ENCODE results near the gene LRP2BP. TPM values are rescaled to one million over a fixed set of nuclear protein-coding genes. Genes with fewer than 3 reads are reported as not detected.
"Not testable (repeated sequence)": the region's sequence is repeated elsewhere in the genome, so short reads cannot be mapped to it uniquely, and the experiment has no call there.

LRP2BP gene
- polyA plus RNA-seq, 1 donor (not counting 4 experiments of a cell fraction or from before 2014, with no cell fraction given), result 0.22 TPM

DNA sequence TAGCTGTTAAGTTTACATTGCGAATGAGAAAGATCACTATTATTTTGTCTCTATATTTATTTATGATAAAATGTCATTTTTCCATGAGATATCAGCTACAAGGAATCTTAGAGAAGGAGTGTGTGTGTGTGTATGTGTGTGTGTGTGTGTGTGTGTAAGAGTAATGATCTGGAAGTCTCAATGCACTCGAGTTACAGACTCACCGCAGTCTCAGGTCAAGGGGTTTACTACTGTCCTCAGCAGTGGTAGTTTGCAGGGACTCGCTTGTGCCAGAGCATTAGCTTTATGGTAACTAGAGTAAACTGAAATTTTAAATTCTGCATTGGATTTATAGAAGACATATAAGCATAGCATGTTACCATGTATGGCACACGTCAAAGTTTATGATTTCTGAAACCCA lies 30.8 kb downstream of the LRP2BP start:
- no peak for FAIRE-seq
- H3K9ac ChIP-seq (ENCODE audit: control insufficient read depth, extremely low read depth, insufficient read depth, low read length), result no peak overlapping the region
- dilution Hi-C loops (cut with MboI; ENCODE audit: extremely low pct_ligation_motif_present, low sequenced_read_pairs), result no loop called here
- H3K27me3 ChIP-seq (ENCODE audit: control insufficient read depth, extremely low read depth, insufficient read depth, low read length), result no peaks in the 10 kb centered on the region
- no peak overlapping the region for H3K4me3 ChIP-seq (ENCODE audit: control insufficient read depth in 2 of 3, extremely low read depth in 1 of 3, insufficient read depth in 2 of 3, low read depth in 1 of 3, low read length in 3 of 3)
- no peaks in the 10 kb centered on the region for H4K20me1 ChIP-seq (ENCODE audit: control insufficient read depth, extremely low read depth, insufficient read depth, low read length)
- no peaks in the 10 kb centered on the region for H3K4me1 ChIP-seq (ENCODE audit: control insufficient read depth, extremely low read depth, insufficient read depth, low read length)
- H3K9me3 ChIP-seq (ENCODE audit: control insufficient read depth, low read depth, low read length), result no peaks in the 10 kb centered on the region
- no peaks in the 10 kb centered on the region for H3K9me1 ChIP-seq (ENCODE audit: control insufficient read depth, extremely low read depth, insufficient read depth, low read length)
- no peaks in the 10 kb centered on the region for H3K79me2 ChIP-seq (ENCODE audit: control insufficient read depth, insufficient read depth, low read length)
- no peak overlapping the region for H3K4me2 ChIP-seq (ENCODE audit: control insufficient read depth, extremely low read depth, insufficient read depth, low read depth, low read length)
- TF ChIP-seq CTCF (optimal IDR thresholded peaks at IDR 0.05 in 1 of 3, IDR thresholded peaks at IDR 0.05 in 1 of 3, conservative IDR thresholded peaks at IDR 0.05 in 1 of 3; ENCODE audit: extremely low read depth in 1 of 3, insufficient read depth in 2 of 3, low read length in 3 of 3) (no peak), EZH2 (IDR thresholded peaks at IDR 0.05; ENCODE audit: low read length) (no peak)
- DNase-seq (ENCODE audit: low read depth, low spot score), result no peak
- H3K36me3 ChIP-seq (ENCODE audit: control insufficient read depth in 2 of 2, extremely low read depth in 1 of 2, insufficient read depth in 2 of 2, low read length in 2 of 2), result no peaks in the 10 kb centered on the region
- H3K27ac ChIP-seq (ENCODE audit: control insufficient read depth, insufficient read depth, low read length), result no peak overlapping the region
- H2AFZ ChIP-seq (ENCODE audit: control insufficient read depth, low read length), result no peak overlapping the region

DNA sequence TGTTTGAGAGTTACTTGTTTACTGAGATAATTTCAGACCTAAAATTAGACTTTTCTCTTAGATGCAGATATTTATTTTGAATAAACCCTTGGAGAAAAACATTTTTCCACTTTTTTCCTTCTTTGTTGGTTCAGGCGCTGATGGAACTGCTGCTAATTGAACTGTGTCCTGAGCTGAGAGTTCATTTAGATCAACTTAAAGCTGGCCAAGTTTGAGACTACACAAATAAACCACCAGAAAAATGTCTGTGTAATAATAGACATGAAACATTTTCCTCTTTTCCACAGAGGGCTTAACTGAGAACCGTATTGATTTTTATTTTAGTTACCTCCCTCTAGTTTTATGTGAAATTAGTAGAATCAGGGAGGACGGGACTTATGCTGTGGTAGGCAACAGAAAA lies 32.5 kb downstream of the LRP2BP start:
- Histone ChIP-seq H3K9me3 (ENCODE audit: control insufficient read depth, low read depth, low read length) (no peaks in the 10 kb centered on the region), H3K27ac (ENCODE audit: control insufficient read depth, insufficient read depth, low read length) (no peak overlapping the region), H3K27me3 (ENCODE audit: control insufficient read depth, extremely low read depth, insufficient read depth, low read length) (no peaks in the 10 kb centered on the region), H3K4me3 (ENCODE audit: control insufficient read depth in 2 of 3, extremely low read depth in 1 of 3, insufficient read depth in 2 of 3, low read depth in 1 of 3, low read length in 3 of 3) (no peak overlapping the region), H3K36me3 (ENCODE audit: control insufficient read depth in 2 of 2, extremely low read depth in 1 of 2, insufficient read depth in 2 of 2, low read length in 2 of 2) (no peaks in the 10 kb centered on the region), H4K20me1 (ENCODE audit: control insufficient read depth, extremely low read depth, insufficient read depth, low read length) (no peaks in the 10 kb centered on the region), H3K4me1 (ENCODE audit: control insufficient read depth, extremely low read depth, insufficient read depth, low read length) (no peaks in the 10 kb centered on the region), H3K9ac (ENCODE audit: control insufficient read depth, extremely low read depth, insufficient read depth, low read length) (no peak overlapping the region), H3K79me2 (ENCODE audit: control insufficient read depth, insufficient read depth, low read length) (no peaks in the 10 kb centered on the region), H3K4me2 (ENCODE audit: control insufficient read depth, extremely low read depth, insufficient read depth, low read depth, low read length) (no peak overlapping the region), H2AFZ (ENCODE audit: control insufficient read depth, low read length) (no peak overlapping the region), H3K9me1 (ENCODE audit: control insufficient read depth, extremely low read depth, insufficient read depth, low read length) (no peaks in the 10 kb centered on the region)
- DNase-seq (ENCODE audit: low read depth, low spot score) (no peak), FAIRE-seq (no peak)
- TF ChIP-seq CTCF (optimal IDR thresholded peaks at IDR 0.05 in 1 of 3, IDR thresholded peaks at IDR 0.05 in 1 of 3, conservative IDR thresholded peaks at IDR 0.05 in 1 of 3; ENCODE audit: extremely low read depth in 1 of 3, insufficient read depth in 2 of 3, low read length in 3 of 3) (no peak), EZH2 (IDR thresholded peaks at IDR 0.05; ENCODE audit: low read length) (no peak)
- dilution Hi-C loops (cut with MboI; ENCODE audit: extremely low pct_ligation_motif_present, low sequenced_read_pairs), result no loop called here

DNA sequence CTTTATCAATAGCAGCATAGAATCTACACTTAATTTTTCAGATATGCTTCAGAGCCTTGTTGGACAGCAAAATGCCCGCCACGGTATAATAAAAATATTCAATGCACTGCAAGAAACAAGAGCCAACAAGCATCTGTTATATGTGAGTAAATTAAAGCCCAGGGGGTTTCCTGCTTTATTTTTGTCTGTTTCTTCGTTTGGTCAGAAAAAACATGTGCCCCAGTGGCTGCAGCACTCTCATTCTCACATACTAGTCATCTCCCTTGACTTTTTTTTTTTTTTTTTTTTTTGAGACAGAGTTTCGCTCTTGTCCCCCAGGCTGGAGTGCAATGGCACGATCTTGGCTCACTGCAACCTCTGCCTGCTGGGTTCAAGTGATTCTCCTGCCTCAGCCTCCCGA lies 33.2 kb downstream of the LRP2BP start:
- H3K9me1 ChIP-seq (ENCODE audit: control insufficient read depth, extremely low read depth, insufficient read depth, low read length); H3K79me2 ChIP-seq (ENCODE audit: control insufficient read depth, insufficient read depth, low read length); H3K27me3 ChIP-seq (ENCODE audit: control insufficient read depth, extremely low read depth, insufficient read depth, low read length); H3K9me3 ChIP-seq (ENCODE audit: control insufficient read depth, low read depth, low read length); H3K27ac ChIP-seq (ENCODE audit: control insufficient read depth, insufficient read depth, low read length); H3K4me1 ChIP-seq (ENCODE audit: control insufficient read depth, extremely low read depth, insufficient read depth, low read length); H3K9ac ChIP-seq (ENCODE audit: control insufficient read depth, extremely low read depth, insufficient read depth, low read length); H3K4me3 ChIP-seq (ENCODE audit: control insufficient read depth in 2 of 3, extremely low read depth in 1 of 3, insufficient read depth in 2 of 3, low read depth in 1 of 3, low read length in 3 of 3); dilution Hi-C loops (cut with MboI; ENCODE audit: extremely low pct_ligation_motif_present, low sequenced_read_pairs); DNase-seq (ENCODE audit: low read depth, low spot score); H4K20me1 ChIP-seq (ENCODE audit: control insufficient read depth, extremely low read depth, insufficient read depth, low read length); H2AFZ ChIP-seq (ENCODE audit: control insufficient read depth, low read length); FAIRE-seq; H3K36me3 ChIP-seq (ENCODE audit: control insufficient read depth in 2 of 2, extremely low read depth in 1 of 2, insufficient read depth in 2 of 2, low read length in 2 of 2); H3K4me2 ChIP-seq (ENCODE audit: control insufficient read depth, extremely low read depth, insufficient read depth, low read depth, low read length): not testable (repeated sequence)

Data from keratinocyte (primary cell).